NCI-H2196 treated with DMSO at 0.1 percent for 48 hours (cell line): ENCODE data around the gene ZNG1C.
"Not testable (repeated sequence)": the region's sequence is repeated elsewhere in the genome, so short reads cannot be mapped to it uniquely, and the experiment has no call there.

Source experiments
- DNase-seq: peaks from one replicate; lab custom pipeline; 2025; ENCODE audit not compliant: unreplicated experiment; lab: John Stamatoyannopoulos, UW

The ZNG1C gene

GRCh38 chr9:68241683-68242082, at the start of gene ZNG1C:
ZNG1C (plus strand) TSS chr9:68241983; CDS start chr9:68242032, 49 bp downstream.
- not testable (repeated sequence) for DNase-seq

- not testable (repeated sequence) for DNase-seq
These were observed 654 bp downstream of the ZNG1C start for GRCh38 chr9:68242437-68242836.

- DNase-seq: not testable (repeated sequence)
These were observed 39.3 kb downstream of the ZNG1C start for GRCh38 chr9:68281041-68281440.

- DNase-seq: not testable (repeated sequence)
These were observed 60.8 kb downstream of the ZNG1C start, which contains the start of gene FOXD4L3 for GRCh38 chr9:68302567-68302966. FOXD4L3 (plus strand) TSS chr9:68302867; CDS start chr9:68302952, 85 bp downstream.

- DNase-seq: not testable (repeated sequence)
These were observed 62.0 kb downstream of the ZNG1C start for GRCh38 chr9:68303771-68304170.

- DNase-seq: not testable (repeated sequence)
These were observed 62.4 kb downstream of the ZNG1C start for GRCh38 chr9:68304212-68304611.

GRCh38 chr9:68304777-68305176, 63.0 kb downstream of the ZNG1C start:
- DNase-seq: not testable (repeated sequence)

GRCh38 chr9:68305680-68306285, 64.0 kb downstream of the ZNG1C start:
- DNase-seq: not testable (repeated sequence)

- not testable (repeated sequence) for DNase-seq
These were observed 64.7 kb downstream of the ZNG1C start for GRCh38 chr9:68306391-68306964.

- DNase-seq: not testable (repeated sequence)
These were observed 65.3 kb downstream of the ZNG1C start for GRCh38 chr9:68307127-68307526.

GRCh38 chr9:68307654-68308053, 65.9 kb downstream of the ZNG1C start:
- not testable (repeated sequence) for DNase-seq

GRCh38 chr9:68311208-68311607, 69.4 kb downstream of the ZNG1C start:
- not testable (repeated sequence) for DNase-seq

- DNase-seq: not testable (repeated sequence)
These were observed 76.4 kb downstream of the ZNG1C start for GRCh38 chr9:68318209-68318608.

- not testable (repeated sequence) for DNase-seq
These were observed 82.0 kb downstream of the ZNG1C start for GRCh38 chr9:68323749-68324148.

GRCh38 chr9:68324518-68324917, 82.7 kb downstream of the ZNG1C start:
- DNase-seq: not testable (repeated sequence)

- not testable (repeated sequence) for DNase-seq
These were observed 87.3 kb downstream of the ZNG1C start for GRCh38 chr9:68329106-68329505.

- DNase-seq: not testable (repeated sequence)
These were observed 88.9 kb downstream of the ZNG1C start for GRCh38 chr9:68330531-68331173.

GRCh38 chr9:68332122-68332521, 90.3 kb downstream of the ZNG1C start:
- not testable (repeated sequence) for DNase-seq

GRCh38 chr9:68335935-68336334, 94.2 kb downstream of the ZNG1C start:
- DNase-seq: not testable (repeated sequence)

- DNase-seq: not testable (repeated sequence)
These were observed 95.0 kb downstream of the ZNG1C start for GRCh38 chr9:68336639-68337339.

GRCh38 chr9:68338000-68338399, 96.2 kb downstream of the ZNG1C start:
- not testable (repeated sequence) for DNase-seq
